Gastroesophageal sphincter (tissue), 4 donors: ENCODE results near the gene IGFLR1. TPM values are rescaled to one million over a fixed set of nuclear protein-coding genes. Genes with fewer than 3 reads are reported as not detected.

Experiments used
- ATAC-seq: fragments of 150-250 bp; one replicate; pipeline ENCODE4 v1.9.1; 2016; ENCODE audit warnings: mild to moderate bottlenecking, moderate library complexity
- H3K27ac ChIP-seq, 4 donors: fragments of 200-600 bp; sonication (generic) in 3 of 4; 1 replicate in 3 of 4; 2 replicates in 1 of 4; pipeline ENCODE4 v1.5.1; 2016 to 2019
- H3K27me3 ChIP-seq: fragments of 200-600 bp; sonication (generic); one replicate; pipeline ENCODE4 v1.5.1; 2019
- H3K36me3 ChIP-seq, 2 donors: fragments of 200-600 bp; sonication (generic); one replicate each; pipeline ENCODE4 v1.5.1; 2019; ENCODE audit warnings: control low read depth in 1 of 2
- H3K4me1 ChIP-seq, 3 donors: fragments of 200-600 bp; sonication (generic); 1 replicate in 2 of 3; 2 replicates in 1 of 3; pipeline ENCODE4 v1.5.1; 2016 to 2019; ENCODE audit warnings: control low read depth in 2 of 3
- H3K4me3 ChIP-seq, 2 donors: fragments of 200-600 bp; sonication (generic); one replicate each; pipeline ENCODE4 v1.5.1; 2019; ENCODE audit warnings: mild to moderate bottlenecking in 1 of 2, moderate library complexity in 1 of 2
- H3K9me3 ChIP-seq, 3 donors: fragments of 200-600 bp; sonication (generic); one replicate each; pipeline ENCODE4 v1.5.1; 2017 to 2019; ENCODE audit warnings: control low read depth in 2 of 3
- CTCF ChIP-seq, 4 experiments: fragments of 200-600 bp in 2 of 4; fragments of 450-650 bp in 2 of 4; sonication (generic) in 1 of 4; IDR thresholded peaks; one replicate each; pipeline ENCODE4 v1.5.1; 2017 to 2019; ENCODE audit warnings: antibody characterized with exemption in 4 of 4, mild to moderate bottlenecking in 2 of 4, moderate library complexity in 2 of 4
- EP300 ChIP-seq: sonication (generic); formaldehyde crosslinking; IDR thresholded peaks from one replicate; pipeline ENCODE4 v1.6.1; 2017; ENCODE audit warnings: antibody characterized with exemption, mild to moderate bottlenecking
- POLR2A ChIP-seq, 2 donors: fragments of 450-650 bp; IDR thresholded peaks; one replicate each; pipeline ENCODE4 v1.6.1; 2017; ENCODE audit warnings: antibody characterized with exemption in 2 of 2, mild to moderate bottlenecking in 2 of 2, moderate library complexity in 1 of 2
- POLR2AphosphoS5 ChIP-seq: sonication (generic); formaldehyde crosslinking; IDR thresholded peaks from one replicate; pipeline ENCODE4 v1.6.1; 2017; ENCODE audit warnings: antibody characterized with exemption
- WGBS, 2 donors: methylation state at CpG; one replicate each; pipeline ENCODE4 v1.1.5; 2018; ENCODE audit warnings: low coverage in 1 of 2; 5-methylcytosine and 5-hydroxymethylcytosine counted together
- total RNA-seq, 4 donors: library from RNA; depleted of rRNA; stranded (reverse); fragments of >200 nt; gene quantifications; one replicate each; pipeline ENCODE4 v1.1.0, GENCODE V29; 2016

Gene IGFLR1
- total RNA-seq, 4 donors from 2014 or later: 4.6 to 14.3 (median 6.7) TPM

GRCh38 chr19:35754370-35755130 is 12.3 kb upstream of the IGFLR1 start:
- Histone ChIP-seq H3K4me1 (peaks cover 0 to 72% (median 35%) of the 10 kb centered on the region in 3 donors), H3K27me3 (no peaks in the 10 kb centered on the region), H3K4me3 (peak overlapping the region; percentile 14 to 81), H3K27ac (peak overlapping the region; percentile 93 to 99 (median 96)), H3K9me3 (no peaks in the 10 kb centered on the region), H3K36me3 (peaks cover 0 to 39% of the 10 kb centered on the region in 2 donors)
- WGBS, 2 donors: 45 to 83% methylated on average over 2 to 10 of the region's 13 CpGs
- no peak for ATAC-seq
- TF ChIP-seq POLR2AphosphoS5 (no peak), EP300 (no peak), CTCF (IDR thresholded peaks at IDR 0.05) (no peak), POLR2A (IDR thresholded peaks at IDR 0.05) (no peak)

- Histone ChIP-seq H3K36me3 (peaks cover 0 to 39% of the 10 kb centered on the region in 2 donors), H3K4me3 (no peak overlapping the region), H3K9me3 (no peaks in the 10 kb centered on the region), H3K27me3 (no peaks in the 10 kb centered on the region), H3K4me1 (peaks cover 0 to 72% (median 37%) of the 10 kb centered on the region in 3 donors), H3K27ac (peak overlapping the region in 3 of 4 donors; percentile 93 to 99 (median 98))
- no peak for TF ChIP-seq POLR2A (IDR thresholded peaks at IDR 0.05)
- TF ChIP-seq POLR2AphosphoS5: no peak
- TF ChIP-seq EP300: no peak
- TF ChIP-seq CTCF (IDR thresholded peaks at IDR 0.05): no peak
- no peak for ATAC-seq
- 67% methylated on average over 3 of the region's 20 CpGs; no CpG with 5 or more reads in 1 of the 2 donors for WGBS, 2 donors
Observed at GRCh38 chr19:35753634-35754369, 11.6 kb upstream of the IGFLR1 start.

- Histone ChIP-seq H3K9me3 (no peaks in the 10 kb centered on the region), H3K4me1 (peaks cover 0 to 72% (median 34%) of the 10 kb centered on the region in 3 donors), H3K27ac (peak overlapping the region in 3 of 4 donors; percentile 9 to 99 (median 98)), H3K27me3 (no peaks in the 10 kb centered on the region), H3K4me3 (no peak overlapping the region), H3K36me3 (peaks cover 0 to 39% of the 10 kb centered on the region in 2 donors)
- TF ChIP-seq EP300 (no peak), POLR2A (IDR thresholded peaks at IDR 0.05) (no peak), POLR2AphosphoS5 (no peak), CTCF (IDR thresholded peaks at IDR 0.05) (no peak)
- no peak for ATAC-seq
- WGBS, 2 donors: 80% methylated on average over 3 of the region's 20 CpGs; no CpG with 5 or more reads in 1 of the 2 donors
Observed at GRCh38 chr19:35752746-35753350, 10.6 kb upstream of the IGFLR1 start.

- H3K36me3 ChIP-seq: peaks cover 0 to 39% of the 10 kb centered on the region in 2 donors
- H3K4me1 ChIP-seq: peaks cover 0 to 74% (median 30%) of the 10 kb centered on the region in 3 donors
- 58 to 75% methylated on average over 2 to 4 of the region's 14 CpGs for WGBS, 2 donors
- peak overlapping the region in 2 of 4 donors; percentile 6 to 98 for H3K27ac ChIP-seq
- ATAC-seq: no peak
- no peak for TF ChIP-seq EP300
- TF ChIP-seq POLR2A (IDR thresholded peaks at IDR 0.05): no peak
- no peak for TF ChIP-seq POLR2AphosphoS5
- TF ChIP-seq CTCF (IDR thresholded peaks at IDR 0.05): no peak
- no peaks in the 10 kb centered on the region for H3K27me3 ChIP-seq
- no peaks in the 10 kb centered on the region for H3K9me3 ChIP-seq
- H3K4me3 ChIP-seq: no peak overlapping the region
Observed at GRCh38 chr19:35751839-35752745, 9.8 kb upstream of the IGFLR1 start.
